NCI-H2107 (cell line): ENCODE data around the gene TRIM58.

Source experiments
- DNase-seq: peaks from one replicate; lab custom pipeline; 2025; lab: John Stamatoyannopoulos, UW

Gene TRIM58

DNA sequence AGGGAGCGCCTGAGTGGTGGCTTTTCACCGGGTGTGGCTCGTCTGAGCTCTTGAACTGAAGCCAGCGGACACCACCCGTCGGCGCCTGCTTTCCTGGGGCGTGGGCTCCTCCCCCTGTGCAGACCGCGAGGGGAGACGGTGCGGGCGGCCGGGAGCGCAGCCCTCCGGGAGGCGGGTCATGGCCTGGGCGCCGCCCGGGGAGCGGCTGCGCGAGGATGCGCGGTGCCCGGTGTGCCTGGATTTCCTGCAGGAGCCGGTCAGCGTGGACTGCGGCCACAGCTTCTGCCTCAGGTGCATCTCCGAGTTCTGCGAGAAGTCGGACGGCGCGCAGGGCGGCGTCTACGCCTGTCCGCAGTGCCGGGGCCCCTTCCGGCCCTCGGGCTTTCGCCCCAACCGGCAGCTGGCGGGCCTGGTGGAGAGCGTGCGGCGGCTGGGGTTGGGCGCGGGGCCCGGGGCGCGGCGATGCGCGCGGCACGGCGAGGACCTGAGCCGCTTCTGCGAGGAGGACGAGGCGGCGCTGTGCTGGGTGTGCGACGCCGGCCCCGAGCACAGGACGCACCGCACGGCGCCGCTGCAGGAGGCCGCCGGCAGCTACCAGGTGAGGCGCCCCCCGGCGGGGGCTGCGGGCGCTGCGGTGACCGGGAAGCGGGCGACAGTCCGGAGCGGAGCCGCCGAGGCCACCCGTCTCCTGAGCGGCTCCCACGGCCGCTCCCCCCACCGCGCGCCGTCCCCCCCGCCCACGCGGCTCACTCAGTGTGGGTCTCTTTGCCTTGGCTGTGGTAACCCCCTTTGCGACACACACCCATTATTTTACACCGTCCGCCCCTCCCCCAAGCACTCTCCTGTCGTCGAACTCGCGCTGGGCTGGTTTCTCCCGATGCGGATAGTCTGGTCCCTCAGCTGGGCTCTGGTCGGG is at the start of gene TRIM58:
TSS of gene TRIM58 (plus strand) at position 119 of the 916 bp plus-strand sequence. CDS start at position 179, 60 bp downstream.
- DNase-seq = no peak

- DNase-seq = no peak
These were observed 44.4 kb upstream of the TRIM58 start for GRCh38 chr1:247812637-247813036.

- DNase-seq = no peak
These were observed 34.9 kb upstream of the TRIM58 start for GRCh38 chr1:247822060-247822459.

GRCh38 chr1:247824023-247824422 is 33.0 kb upstream of the TRIM58 start, which contains the start of gene OR14A16:
TSS of gene OR14A16 (minus strand) at chr1:247824119. CDS start at chr1:247815729, 8,390 bp downstream.
- no peak for DNase-seq

DNA sequence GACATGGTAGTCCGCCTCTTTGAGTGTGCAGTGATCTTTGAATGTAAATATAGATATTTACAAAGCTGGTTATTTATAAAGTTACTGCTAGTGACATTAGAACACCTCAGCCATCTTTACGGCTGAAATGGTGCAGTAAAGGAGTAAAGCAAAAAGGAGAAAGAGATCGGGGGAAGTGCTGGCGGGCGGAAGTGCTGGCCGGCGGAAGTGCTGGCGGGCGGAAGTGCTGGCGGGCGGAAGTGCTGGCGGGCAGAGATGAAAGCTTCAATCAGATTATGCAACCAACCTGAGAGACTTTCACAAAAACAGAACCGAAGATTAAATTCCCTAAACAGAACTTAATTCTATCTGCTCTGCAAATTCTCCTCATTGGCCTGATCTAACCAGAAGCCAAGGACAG is 31.6 kb upstream of the TRIM58 start:
- DNase-seq = no peak

DNA sequence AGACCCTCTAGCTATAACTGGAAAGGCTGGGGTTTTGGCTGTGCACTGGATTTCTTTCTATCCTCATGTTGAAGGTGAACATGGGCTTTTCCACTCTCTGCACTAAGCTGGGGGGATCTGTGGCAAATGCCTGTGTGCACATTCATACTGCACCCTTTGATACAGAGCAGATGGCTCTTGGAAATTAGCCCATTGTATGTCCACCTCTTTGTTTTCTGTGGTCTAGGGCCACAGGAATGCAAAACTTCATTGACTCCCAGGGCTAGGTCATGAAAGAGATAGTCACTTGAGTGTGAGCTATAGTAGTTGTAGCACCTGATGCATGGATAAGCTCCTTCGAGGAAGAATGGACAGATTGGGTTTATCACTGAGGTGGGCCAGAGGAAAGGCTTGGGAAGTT is 27.3 kb upstream of the TRIM58 start:
- DNase-seq = no peak

GRCh38 chr1:247833601-247834000 is 23.4 kb upstream of the TRIM58 start:
- no peak for DNase-seq

- DNase-seq = no peak
These were observed 16.2 kb upstream of the TRIM58 start for GRCh38 chr1:247840818-247841217.

GRCh38 chr1:247841796-247842195 is 15.2 kb upstream of the TRIM58 start, which contains the start of gene OR11L1:
TSS of gene OR11L1 (minus strand) at chr1:247841896. CDS start at chr1:247841896, 0 bp downstream.
- no peak for DNase-seq

DNA sequence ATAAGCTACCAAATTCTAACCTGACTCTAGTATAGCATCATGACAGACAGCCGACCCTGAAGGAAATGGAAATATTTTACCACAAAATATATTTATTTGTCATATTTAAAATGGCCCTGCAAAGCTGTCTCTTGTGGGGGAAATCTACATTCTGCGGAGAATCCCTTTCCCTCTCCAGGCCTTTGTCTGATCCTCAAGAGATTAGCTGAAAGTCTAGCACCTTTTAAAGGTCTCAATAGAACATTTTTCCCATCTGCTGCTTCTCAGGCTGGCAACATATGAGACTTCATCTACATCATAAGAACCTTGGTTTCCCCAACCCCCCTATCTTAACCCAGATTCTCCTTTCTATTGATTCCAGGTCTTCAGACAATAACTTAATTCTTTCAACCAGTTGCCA is 13.6 kb upstream of the TRIM58 start:
- DNase-seq = no peak

GRCh38 chr1:247845011-247845692 is 11.8 kb upstream of the TRIM58 start:
- DNase-seq = no peak

DNA sequence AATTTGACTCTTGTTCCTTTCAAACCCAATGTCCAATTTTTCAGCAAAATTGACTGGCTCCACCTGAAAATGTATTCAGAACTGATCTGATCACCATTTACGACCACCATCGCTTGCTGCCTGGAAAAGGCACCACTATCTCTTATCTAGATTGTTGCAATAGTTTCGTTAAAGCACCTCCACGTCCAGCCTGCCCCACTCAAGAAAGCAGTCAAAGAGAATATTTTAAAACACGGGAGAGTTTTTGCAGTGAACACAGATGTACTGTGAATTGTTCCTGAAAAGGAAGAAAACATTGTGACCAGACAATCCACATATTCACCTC is 11.3 kb upstream of the TRIM58 start:
- DNase-seq = no peak

- DNase-seq = no peak
These were observed 8.6 kb upstream of the TRIM58 start for GRCh38 chr1:247848346-247848745.

- no peak for DNase-seq
These were observed 7.4 kb upstream of the TRIM58 start for GRCh38 chr1:247849616-247850015.

DNA sequence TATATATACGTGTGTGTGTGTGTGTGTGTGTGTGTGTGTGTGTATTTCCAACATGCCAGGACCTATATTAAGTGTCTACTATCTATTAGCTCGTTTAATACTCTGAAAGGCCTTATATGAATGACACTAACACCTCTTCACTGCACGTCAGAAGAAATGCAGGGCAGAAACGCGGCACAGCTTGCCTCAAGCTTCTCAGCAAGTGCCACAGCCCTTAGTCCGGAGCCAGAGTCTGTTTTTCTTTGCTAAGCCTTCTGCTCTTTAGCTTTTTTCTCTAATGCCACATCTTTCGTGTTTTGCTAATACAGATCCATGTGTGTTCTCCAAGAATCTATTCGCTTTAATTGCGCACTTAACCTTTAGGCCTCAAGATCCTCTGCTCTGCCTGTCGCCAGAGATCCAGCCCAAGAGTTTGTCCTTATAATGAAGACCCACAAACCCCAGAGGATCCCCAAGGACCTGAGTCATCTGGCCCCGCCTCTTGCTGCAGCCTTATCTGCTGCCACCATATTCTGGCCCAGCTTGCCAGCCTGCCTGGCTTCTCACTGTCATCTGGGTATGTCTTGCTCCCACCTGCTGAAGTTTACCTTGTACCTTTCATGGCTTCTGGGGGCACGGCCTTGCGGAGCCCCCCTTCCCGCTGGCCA is 2.0 kb upstream of the TRIM58 start:
- DNase-seq = no peak

DNA sequence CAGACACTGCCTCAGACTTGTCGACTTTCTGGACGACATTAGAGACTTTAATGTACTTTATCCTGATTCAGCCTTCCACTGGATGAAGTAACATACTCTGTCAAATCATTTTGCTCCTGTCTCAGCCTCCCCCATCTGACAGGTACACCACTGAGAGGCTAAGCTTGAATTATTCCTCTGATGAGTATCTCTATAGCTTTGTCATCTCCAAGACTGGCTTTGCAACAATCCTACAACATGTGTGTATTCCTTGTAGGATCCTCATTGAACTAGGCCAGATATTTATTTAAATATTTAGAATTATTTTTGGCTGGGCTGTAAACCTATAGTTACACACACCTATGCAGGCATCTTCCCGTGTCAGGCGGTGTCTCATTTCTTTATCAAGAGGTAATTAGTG is 1.1 kb upstream of the TRIM58 start:
- no peak for DNase-seq

DNA sequence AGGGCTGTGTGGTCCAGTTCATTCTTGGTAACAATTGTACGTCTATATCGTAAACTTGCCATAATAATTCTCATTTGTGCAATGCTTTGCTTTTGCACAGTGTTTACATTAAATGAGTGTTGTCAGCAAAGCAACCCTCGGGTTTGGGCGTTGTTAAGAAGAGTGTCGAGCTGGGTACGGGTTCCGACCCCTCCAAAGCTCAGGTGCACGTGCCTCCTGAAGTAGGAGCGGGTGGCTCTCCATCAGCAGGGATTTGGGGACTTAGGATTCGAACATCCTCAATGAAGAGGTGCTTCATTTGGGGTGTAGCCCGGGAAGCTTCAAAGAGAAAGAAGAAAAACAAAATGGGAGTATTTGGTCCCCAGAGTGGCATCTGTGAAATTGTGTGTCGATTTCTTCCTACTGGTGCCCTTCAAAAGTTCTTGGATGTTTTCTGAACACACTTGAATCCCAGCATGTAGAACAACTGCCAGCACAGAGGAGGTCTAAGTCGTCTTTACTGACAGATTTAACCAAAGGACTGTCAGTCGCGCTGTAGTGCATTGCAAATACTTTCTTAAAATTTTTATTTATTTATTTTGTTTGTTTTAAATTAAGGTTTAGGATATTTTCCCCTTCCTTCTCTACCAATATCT is 1.1 kb downstream of the TRIM58 start:
- no peak for DNase-seq

- DNase-seq = no peak
These were observed 5.8 kb downstream of the TRIM58 start for GRCh38 chr1:247862756-247863155.

GRCh38 chr1:247864644-247865043 is 7.7 kb downstream of the TRIM58 start:
- no peak for DNase-seq

DNA sequence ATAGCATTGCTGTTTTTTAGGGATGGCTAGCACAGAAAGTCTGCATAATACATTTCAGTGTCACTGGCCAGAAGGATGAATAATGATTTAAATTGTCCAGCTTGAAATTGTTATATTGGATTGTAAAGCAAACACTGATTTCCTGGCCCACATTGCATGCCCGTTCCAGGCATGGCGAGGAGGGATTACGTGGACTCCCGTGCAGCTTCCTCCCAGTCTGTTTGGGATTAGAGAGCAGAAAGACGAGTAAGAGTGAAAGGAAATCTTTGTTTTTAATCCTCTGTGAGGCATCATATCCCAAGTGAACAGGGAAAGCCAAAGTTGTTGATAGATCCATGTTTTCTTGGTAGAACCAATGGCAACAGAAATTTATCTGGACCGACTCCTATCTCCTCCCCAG is 8.4 kb downstream of the TRIM58 start:
- DNase-seq = no peak

- DNase-seq = no peak
These were observed 26.4 kb downstream of the TRIM58 start for GRCh38 chr1:247883346-247883745.

- DNase-seq = no peak
These were observed 27.9 kb downstream of the TRIM58 start for GRCh38 chr1:247884797-247885413.
